ENCODE data around the gene UGT3A1. TPM values are rescaled to one million over a fixed set of nuclear protein-coding genes. Genes with fewer than 3 reads are reported as not detected.
"Not testable (repeated sequence)": the region's sequence is repeated elsewhere in the genome, so short reads cannot be mapped to it uniquely, and the experiment has no call there.

The UGT3A1 gene
- total RNA-seq, 2 donors from 2014 or later = not detected

DNA sequence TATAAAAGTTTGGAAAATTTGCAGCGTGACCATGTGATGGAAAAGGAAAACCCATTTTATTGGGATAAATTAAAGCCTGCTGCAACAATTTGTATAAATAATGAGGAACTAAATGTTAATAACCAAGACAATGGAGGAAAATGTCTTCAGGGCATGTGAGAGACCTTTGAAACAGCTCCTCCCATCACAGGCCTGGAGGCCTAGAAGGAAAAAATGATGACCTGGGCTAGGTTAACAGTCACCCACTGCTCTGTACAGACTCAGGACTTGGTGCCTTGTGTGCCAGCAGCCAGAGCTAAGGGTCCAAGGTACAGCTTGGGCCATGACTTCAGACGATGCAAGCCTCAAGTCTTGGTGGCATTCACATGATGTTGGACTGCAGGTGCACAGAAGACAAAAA, 22.0 kb upstream of the UGT3A1 start:
- Mint-ChIP-seq H3K9me3 (peaks cover 10% of the 10 kb centered on the region), H3K27me3 (no peaks in the 10 kb centered on the region), H3K4me3 (no peak overlapping the region), H3K4me1 (no peaks in the 10 kb centered on the region), H3K27ac (no peak overlapping the region), H3K36me3 (ENCODE audit: low read depth) (no peaks in the 10 kb centered on the region)
- ATAC-seq (replicated peaks) = no peak

DNA sequence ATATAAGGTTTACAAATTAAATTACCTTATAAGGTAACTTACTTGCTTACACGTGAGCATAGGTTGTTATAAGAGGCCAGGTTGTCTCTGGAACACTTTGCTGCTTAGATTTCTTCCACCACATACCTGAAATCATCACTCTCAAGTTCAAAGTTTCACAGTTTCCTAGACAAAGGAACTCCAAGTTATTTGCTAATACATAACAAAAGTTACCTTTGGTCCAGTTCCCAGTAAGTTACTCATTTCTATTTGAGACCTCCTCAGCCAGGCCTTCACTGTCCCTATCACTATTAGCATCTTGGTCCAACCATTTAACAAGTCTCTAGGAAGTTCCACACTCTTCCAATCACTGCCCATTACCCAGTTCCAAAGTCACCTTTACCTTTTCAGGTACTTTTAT, 18.5 kb upstream of the UGT3A1 start:
- Mint-ChIP-seq H3K9me3 (peaks cover 7% of the 10 kb centered on the region), H3K4me1 (no peaks in the 10 kb centered on the region), H3K4me3 (no peak overlapping the region), H3K27me3 (no peaks in the 10 kb centered on the region), H3K36me3 (ENCODE audit: low read depth) (no peaks in the 10 kb centered on the region), H3K27ac (no peak overlapping the region)
- no peak for ATAC-seq (replicated peaks)

DNA sequence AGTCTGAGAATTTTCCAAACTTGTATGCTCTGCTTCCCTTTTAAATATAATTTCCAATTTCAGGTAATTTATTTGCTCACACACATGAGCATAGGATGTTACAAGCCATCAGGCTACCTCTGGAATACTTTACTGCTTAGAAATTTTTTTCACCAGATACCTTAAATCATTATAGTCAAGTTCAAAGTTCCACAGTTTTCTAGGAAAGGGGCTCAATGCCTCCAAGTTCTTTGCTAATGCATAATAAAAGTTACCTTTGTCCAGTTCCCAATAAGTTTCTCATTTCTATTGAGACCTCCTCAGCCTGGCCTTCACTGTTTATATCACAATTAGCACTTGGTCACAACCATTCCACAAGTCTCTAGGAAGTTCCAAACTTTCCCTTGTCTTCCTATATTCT, 16.2 kb upstream of the UGT3A1 start:
- Mint-ChIP-seq H3K9me3 (peaks cover 7% of the 10 kb centered on the region), H3K36me3 (ENCODE audit: low read depth) (no peaks in the 10 kb centered on the region), H3K4me1 (no peaks in the 10 kb centered on the region), H3K27ac (no peak overlapping the region), H3K4me3 (no peak overlapping the region), H3K27me3 (peaks cover 11% of the 10 kb centered on the region)
- no peak for ATAC-seq (replicated peaks)

DNA sequence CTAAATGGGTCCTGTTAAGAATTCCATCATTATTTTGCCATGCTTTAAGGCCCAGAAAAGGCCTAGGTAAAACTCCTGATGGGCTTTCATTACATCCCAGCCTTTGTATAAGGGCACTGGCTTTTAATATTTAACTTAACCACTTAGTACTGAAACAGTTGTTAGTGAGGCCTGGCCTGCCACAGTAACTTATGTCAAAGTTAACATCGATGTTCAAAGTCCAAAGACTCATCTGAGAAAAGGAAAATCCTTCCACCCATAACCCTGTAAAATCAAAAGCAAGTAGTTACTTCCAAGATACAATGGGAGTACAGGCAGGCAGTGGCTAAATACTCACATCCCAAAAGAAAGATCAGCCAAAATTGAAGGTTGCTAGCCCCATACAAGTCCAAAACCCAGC, 15.0 kb upstream of the UGT3A1 start:
- no peak for ATAC-seq (replicated peaks)
- peaks cover 13% of the 10 kb centered on the region for H3K27me3 Mint-ChIP-seq
- peaks cover 7% of the 10 kb centered on the region for H3K9me3 Mint-ChIP-seq
- no peak overlapping the region for H3K4me3 Mint-ChIP-seq
- H3K4me1 Mint-ChIP-seq = no peaks in the 10 kb centered on the region
- no peaks in the 10 kb centered on the region for H3K36me3 Mint-ChIP-seq (ENCODE audit: low read depth)
- H3K27ac Mint-ChIP-seq = no peak overlapping the region

DNA sequence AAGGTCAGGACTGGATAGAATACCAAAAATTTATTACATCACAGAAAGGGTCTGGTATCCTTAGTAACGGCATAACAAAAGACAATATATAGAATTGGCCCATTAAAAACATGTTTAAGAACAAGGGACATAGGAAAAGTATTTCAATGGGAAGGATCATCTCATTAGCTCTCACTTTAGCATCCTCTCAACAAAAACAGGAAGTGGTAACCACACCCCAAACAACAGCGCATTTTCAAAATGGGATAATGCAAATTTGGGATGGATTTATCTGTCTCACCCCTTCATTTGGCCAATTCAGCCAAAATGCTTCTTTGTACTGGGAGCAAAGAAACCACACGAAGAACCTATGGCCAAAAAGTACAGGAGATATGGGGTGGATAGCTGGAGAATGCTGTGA, 9.8 kb upstream of the UGT3A1 start:
- no peak overlapping the region for H3K27ac Mint-ChIP-seq
- no peaks in the 10 kb centered on the region for H3K9me3 Mint-ChIP-seq
- H3K4me1 Mint-ChIP-seq = no peaks in the 10 kb centered on the region
- no peak overlapping the region for H3K4me3 Mint-ChIP-seq
- H3K27me3 Mint-ChIP-seq = peaks cover 21% of the 10 kb centered on the region
- H3K36me3 Mint-ChIP-seq (ENCODE audit: low read depth) = no peaks in the 10 kb centered on the region
- ATAC-seq (replicated peaks) = no peak

DNA sequence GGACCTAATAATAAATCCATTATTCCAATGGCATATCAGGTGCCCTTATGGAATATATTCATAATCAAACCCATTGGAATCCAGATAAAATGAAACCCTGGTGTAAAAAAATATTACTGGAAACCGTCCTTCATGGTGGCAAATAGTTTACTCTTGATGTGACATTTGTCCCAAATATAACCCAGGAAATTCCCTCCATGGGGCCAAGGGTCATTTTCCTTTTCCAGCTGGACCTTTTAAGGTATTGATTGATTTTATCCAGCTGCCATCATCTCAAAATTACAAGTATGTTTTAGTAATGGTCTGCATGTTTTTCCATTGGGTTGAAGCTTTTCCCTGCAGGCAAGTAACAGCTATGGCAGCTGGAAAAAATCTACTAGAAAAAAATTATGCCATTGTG, 8.4 kb upstream of the UGT3A1 start:
- no peak overlapping the region for H3K4me3 Mint-ChIP-seq
- ATAC-seq (replicated peaks) = no peak
- H3K27me3 Mint-ChIP-seq = peaks cover 20% of the 10 kb centered on the region
- no peaks in the 10 kb centered on the region for H3K36me3 Mint-ChIP-seq (ENCODE audit: low read depth)
- no peak overlapping the region for H3K27ac Mint-ChIP-seq
- no peaks in the 10 kb centered on the region for H3K9me3 Mint-ChIP-seq
- no peaks in the 10 kb centered on the region for H3K4me1 Mint-ChIP-seq

DNA sequence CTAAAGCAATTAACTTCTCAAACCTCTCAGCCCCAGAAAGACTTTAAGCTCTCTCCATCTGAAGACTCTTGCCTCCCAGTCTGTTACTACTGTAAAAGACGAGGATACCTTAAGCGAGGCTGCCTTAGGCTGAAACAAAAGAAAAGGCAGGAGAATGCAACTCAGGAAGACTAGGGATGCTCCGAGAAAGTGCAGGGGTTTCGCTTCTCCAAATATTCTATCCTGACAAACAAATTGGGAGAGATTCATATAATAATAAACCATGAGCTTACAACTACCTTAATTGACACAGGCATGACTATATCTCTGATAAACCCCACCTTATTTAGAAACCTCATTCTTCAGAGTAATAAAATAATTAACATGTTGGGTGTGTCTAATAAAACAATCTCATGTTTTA, 4.9 kb upstream of the UGT3A1 start:
- no peak for ATAC-seq (replicated peaks)
- Mint-ChIP-seq H3K9me3 (no peaks in the 10 kb centered on the region), H3K27me3 (peaks cover 14% of the 10 kb centered on the region), H3K4me3 (no peak overlapping the region), H3K4me1 (no peaks in the 10 kb centered on the region), H3K36me3 (ENCODE audit: low read depth) (no peaks in the 10 kb centered on the region), H3K27ac (no peak overlapping the region)

DNA sequence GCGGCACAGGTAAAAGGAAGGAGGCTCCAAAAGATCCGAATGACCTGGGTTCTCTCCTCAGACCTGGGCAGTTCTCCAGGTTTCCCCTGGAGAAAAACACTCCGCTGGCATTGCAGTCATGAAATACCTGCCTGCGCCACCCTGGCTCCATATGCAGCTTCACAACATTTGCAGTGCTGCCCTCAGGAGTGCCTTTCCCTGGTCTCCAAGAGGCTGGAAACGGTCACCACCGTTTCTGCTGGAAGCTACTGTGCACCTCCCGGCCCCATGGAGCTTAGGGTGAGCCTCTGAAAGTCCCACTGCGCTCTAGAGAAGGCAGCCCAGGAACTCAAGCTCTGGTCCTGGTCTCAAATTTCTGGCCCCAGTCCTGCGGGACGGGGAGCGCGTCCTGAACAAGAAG, 670 bp downstream of the UGT3A1 start:
- Mint-ChIP-seq H3K27ac (no peak overlapping the region), H3K4me1 (no peaks in the 10 kb centered on the region), H3K27me3 (peaks cover 19% of the 10 kb centered on the region), H3K36me3 (ENCODE audit: low read depth) (no peaks in the 10 kb centered on the region), H3K9me3 (no peaks in the 10 kb centered on the region), H3K4me3 (no peak overlapping the region)
- no peak for ATAC-seq (replicated peaks)

DNA sequence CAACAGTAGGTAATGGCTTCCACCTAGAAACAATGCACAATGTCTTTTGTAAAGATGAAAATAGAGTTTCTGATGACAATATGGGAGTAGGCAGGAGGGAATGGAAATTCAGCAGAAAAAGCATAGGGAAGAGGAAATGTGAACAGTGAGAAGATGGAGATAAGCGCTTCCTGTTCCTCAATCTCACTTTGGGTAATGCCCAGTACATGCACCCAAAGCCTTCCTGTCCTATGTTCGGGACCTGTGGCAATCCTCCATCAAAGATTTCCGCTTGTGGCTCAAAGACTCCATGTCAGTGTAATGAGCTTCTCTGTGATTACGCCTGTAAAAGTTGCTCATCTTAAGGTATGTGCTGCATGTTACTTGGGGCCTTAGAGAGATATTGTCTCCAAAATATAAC, 2.7 kb downstream of the UGT3A1 start:
- no peaks in the 10 kb centered on the region for H3K9me3 Mint-ChIP-seq
- no peak for ATAC-seq (replicated peaks)
- H3K27ac Mint-ChIP-seq = no peak overlapping the region
- no peaks in the 10 kb centered on the region for H3K36me3 Mint-ChIP-seq (ENCODE audit: low read depth)
- no peaks in the 10 kb centered on the region for H3K4me1 Mint-ChIP-seq
- peaks cover 22% of the 10 kb centered on the region for H3K27me3 Mint-ChIP-seq
- no peak overlapping the region for H3K4me3 Mint-ChIP-seq

DNA sequence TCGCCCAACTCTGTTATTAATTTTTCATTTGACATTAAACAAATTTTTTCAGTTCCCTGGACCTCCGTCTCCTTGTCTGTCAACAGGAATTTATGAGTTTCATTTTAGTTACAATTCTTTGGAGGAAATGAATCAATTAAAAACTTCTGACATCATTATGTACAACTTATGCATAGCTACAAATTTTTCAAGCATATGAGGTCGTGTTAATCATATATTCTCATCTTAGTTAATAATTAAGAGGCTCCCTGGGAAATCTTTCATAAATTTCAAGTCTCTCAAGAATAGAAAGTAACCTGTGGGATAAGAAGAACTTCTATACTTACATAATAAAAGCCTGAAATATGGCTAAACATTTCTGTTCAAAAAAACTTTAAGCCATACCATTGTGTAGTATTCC, 3.4 kb downstream of the UGT3A1 start:
- Mint-ChIP-seq H3K27me3 (peaks cover 26% of the 10 kb centered on the region), H3K4me3 (no peak overlapping the region), H3K9me3 (peaks cover 3% of the 10 kb centered on the region), H3K36me3 (ENCODE audit: low read depth) (no peaks in the 10 kb centered on the region), H3K4me1 (no peaks in the 10 kb centered on the region), H3K27ac (no peak overlapping the region)
- ATAC-seq (replicated peaks) = no peak

DNA sequence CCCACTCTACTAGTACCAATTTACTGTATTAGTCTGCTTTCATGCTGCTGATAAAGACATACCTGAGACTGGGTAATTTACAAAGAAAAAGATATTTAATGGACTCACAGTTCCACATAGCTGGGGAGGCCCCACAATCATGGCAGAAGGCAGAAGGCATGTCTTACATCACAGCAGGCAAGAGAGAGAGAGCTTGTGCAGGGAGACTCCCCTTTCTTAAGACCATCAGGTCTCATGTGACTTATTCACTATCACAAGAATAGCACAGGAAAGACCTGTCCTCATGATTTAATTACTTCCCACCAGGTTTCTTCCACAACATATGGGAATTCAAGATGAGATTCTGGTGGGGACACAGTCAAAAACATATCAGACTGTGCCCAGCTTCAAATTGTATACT, 11.5 kb downstream of the UGT3A1 start:
- Mint-ChIP-seq H3K36me3 (ENCODE audit: low read depth) (no peaks in the 10 kb centered on the region), H3K4me1 (no peaks in the 10 kb centered on the region), H3K27ac (no peak overlapping the region), H3K4me3 (no peak overlapping the region), H3K27me3 (peaks cover 20% of the 10 kb centered on the region), H3K9me3 (peaks cover 22% of the 10 kb centered on the region)
- no peak for ATAC-seq (replicated peaks)

DNA sequence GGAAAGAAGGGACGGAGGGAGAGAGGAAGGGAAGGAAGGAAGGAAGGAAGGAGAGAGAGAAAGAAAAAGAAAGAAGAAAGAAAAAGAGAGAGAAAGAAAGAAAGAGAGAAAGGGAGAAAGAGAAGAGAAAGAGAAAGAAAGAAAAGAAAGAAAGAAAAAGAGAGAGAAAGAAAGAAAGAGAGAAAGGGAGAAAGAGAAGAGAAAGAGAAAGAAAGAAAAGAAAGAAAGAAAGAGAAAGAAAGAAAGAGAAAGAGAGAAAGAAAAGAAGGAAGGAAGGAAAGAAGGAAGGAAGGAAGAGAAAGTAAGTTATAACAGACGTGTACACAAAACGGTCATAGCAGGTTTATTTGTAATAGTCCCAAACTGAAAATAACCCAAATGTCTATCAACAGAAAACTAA, 14.3 kb downstream of the UGT3A1 start:
- Mint-ChIP-seq H3K9me3 (peaks cover 17% of the 10 kb centered on the region), H3K27me3 (peaks cover 16% of the 10 kb centered on the region)
- not testable (repeated sequence) for H3K4me1 Mint-ChIP-seq; H3K4me3 Mint-ChIP-seq; H3K27ac Mint-ChIP-seq; H3K36me3 Mint-ChIP-seq (ENCODE audit: low read depth); ATAC-seq (replicated peaks)

DNA sequence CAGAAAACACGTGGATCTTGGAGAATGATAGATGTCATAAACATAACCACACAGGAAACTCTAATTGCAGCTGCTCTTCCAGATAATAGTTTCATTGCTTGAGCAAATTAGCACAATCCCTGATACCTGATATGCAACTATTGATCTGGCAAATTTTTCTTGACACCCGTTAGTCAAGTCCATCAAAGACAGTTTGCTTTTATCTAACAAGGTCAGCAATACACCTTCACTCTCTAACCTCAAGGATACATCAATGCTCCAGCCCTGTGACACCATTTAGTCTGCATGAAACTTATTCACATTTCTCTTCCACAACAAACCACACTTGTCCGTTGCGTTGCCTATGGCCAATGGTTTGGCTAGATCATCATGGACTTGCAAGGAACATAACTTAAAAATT, 16.6 kb downstream of the UGT3A1 start:
- Mint-ChIP-seq H3K27ac (no peak overlapping the region), H3K9me3 (peaks cover 10% of the 10 kb centered on the region), H3K36me3 (ENCODE audit: low read depth) (no peaks in the 10 kb centered on the region), H3K27me3 (peaks cover 29% of the 10 kb centered on the region), H3K4me1 (no peaks in the 10 kb centered on the region), H3K4me3 (no peak overlapping the region)
- ATAC-seq (replicated peaks) = no peak

DNA sequence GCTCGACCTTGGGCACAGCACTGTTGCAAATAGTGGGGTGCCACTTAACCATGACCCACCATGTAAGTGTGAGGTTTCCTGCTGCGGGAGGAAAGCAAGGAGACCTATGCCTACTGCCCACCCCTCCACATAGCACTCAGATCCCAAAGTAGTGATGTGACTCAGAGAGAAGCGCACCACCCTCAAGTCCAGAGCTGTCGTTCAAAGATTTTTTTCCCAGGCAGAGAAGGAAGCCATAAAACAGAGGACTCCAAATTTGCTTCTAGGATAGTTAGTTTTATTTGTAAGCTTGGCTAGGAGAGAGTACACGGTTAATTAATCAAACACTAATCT, 19.3 kb downstream of the UGT3A1 start:
- ATAC-seq (replicated peaks) = no peak
- Mint-ChIP-seq H3K27me3 (peaks cover 28% of the 10 kb centered on the region), H3K4me1 (no peaks in the 10 kb centered on the region)

DNA sequence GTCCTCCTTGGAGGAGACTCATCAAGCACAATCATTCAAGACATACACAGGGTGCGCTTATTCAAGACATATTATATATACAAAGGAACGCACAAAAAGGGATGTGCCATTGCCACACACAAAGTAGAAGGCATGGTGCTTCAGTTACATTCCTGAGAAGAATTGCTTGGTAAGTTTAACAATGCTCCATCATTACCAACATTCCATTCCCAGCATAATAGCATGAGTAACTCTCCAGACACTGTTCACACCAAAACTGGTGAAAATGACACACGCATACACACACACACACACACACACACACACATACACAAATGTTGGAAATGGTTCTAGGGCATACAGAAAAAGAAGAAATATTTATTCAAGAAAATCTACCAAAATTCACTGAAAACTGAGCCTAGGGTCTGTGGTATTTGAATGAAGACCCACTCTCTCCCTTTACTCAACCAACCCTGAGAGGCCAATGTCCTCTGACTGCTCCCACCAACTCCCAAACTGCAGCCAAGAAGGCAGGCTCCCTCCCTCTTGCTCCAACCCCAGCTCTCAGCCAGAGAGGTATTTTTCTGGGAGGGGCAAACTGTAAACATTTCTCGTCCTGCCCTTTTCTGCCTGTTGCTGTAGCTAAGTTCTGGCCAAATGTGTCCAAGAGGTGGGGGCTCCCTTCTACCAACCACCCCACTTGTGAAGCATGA, 19.9 kb downstream of the UGT3A1 start:
- Mint-ChIP-seq H3K4me3 (no peak overlapping the region), H3K27ac (no peak overlapping the region), H3K36me3 (ENCODE audit: low read depth) (no peaks in the 10 kb centered on the region), H3K4me1 (no peaks in the 10 kb centered on the region), H3K9me3 (no peaks in the 10 kb centered on the region), H3K27me3 (peaks cover 28% of the 10 kb centered on the region)
- ATAC-seq (replicated peaks) = no peak

More for the DNA sequence above, 19.3 kb downstream of the UGT3A1 start:
- no peaks in the 10 kb centered on the region for H3K36me3 Mint-ChIP-seq (ENCODE audit: low read depth)
- H3K9me3 Mint-ChIP-seq = no peaks in the 10 kb centered on the region
- H3K4me3 Mint-ChIP-seq = no peak overlapping the region
- H3K27ac Mint-ChIP-seq = no peak overlapping the region

DNA sequence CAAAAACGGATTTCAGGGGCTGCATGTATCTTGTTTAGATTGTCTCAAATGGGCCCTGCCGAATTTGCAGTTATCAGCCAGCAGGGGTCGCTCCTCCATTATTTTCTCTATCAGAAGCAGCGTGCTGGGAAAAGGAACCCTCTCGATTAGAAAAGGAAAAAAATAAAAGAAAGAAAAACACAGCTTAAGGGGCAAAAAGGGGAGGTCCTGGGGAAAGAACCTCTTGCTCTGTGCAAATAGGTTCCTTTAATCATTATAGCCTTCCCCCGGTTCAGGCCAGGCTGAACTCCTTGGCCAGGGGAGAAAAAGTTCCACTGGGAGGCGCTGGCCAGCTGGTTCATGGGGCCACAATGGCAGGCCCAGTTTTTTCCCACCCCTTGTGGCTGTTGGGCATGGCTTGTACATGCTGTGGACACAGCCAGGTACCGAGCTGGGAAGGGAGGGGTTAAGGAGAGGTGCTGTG, 27.8 kb downstream of the UGT3A1 start:
- no peaks in the 10 kb centered on the region for H3K4me1 Mint-ChIP-seq
- no peak for ATAC-seq (replicated peaks)
- H3K4me3 Mint-ChIP-seq = no peak overlapping the region
- no peaks in the 10 kb centered on the region for H3K9me3 Mint-ChIP-seq
- H3K36me3 Mint-ChIP-seq (ENCODE audit: low read depth) = no peaks in the 10 kb centered on the region
- peaks cover 27% of the 10 kb centered on the region for H3K27me3 Mint-ChIP-seq
- no peak overlapping the region for H3K27ac Mint-ChIP-seq

Data from activated T-helper 17 cell treated with anti-CD3 and anti-CD28 coated beads, Interleukin-2, amount 50 U/mL, for 72 hours (primary cell).